HCT116 (cell line): Measurements from ENCODE around the gene SGK1. TPM values are rescaled to one million over a fixed set of nuclear protein-coding genes. Genes with fewer than 3 reads are reported as not detected.

Experiments
- ATAC-seq: fragments of 200-7000 bp; cut with Tn5 transposase; 2 replicates; pipeline ENCODE4 v1.9.1; 2020; ENCODE audit warnings: mild to moderate bottlenecking, moderate library complexity
- BruUV-seq: library from RNA; stranded (reverse); fragments of 400-500 nt; replicated peaks from 2 replicates; lab custom pipeline; 2021; lab: Mats Ljungman, UMichigan
- CTCF ChIA-PET: fragments of 300-600 bp; sonication (Branson Sonifier 250); formaldehyde crosslinking; loops from one replicate; lab custom pipeline; 2021; ENCODE audit warnings: antibody characterized with exemption; lab: Charles Lee
- POLR2A ChIA-PET: fragments of 300-600, 350-600 bp; sonication (Branson Sonifier 250); formaldehyde crosslinking; loops from one replicate; lab custom pipeline; 2021; ENCODE audit warnings: antibody characterized with exemption; lab: Charles Lee
- RAD21 ChIA-PET, 2 experiments: fragments of 300-600 bp; sonication (Branson Sonifier 250); formaldehyde crosslinking; loops; one replicate each; lab custom pipeline; 2023; ENCODE audit warnings: low total read pairs in 2 of 2; ENCODE audit not compliant: uncharacterized antibody in 2 of 2, unreplicated experiment in 2 of 2, low non-redundant PET in 1 of 2; lab: Charles Lee
- DNase-seq: peaks from one replicate; pipeline ENCODE4 v3.0.0-alpha.2; 2010; ENCODE audit warnings: low read depth, low spot score
- H2AFZ ChIP-seq: fragments of 200-600 bp; shearing (Covaris generic), sonication (generic); 2 replicates; pipeline ENCODE4 v1.6.1; 2017; ENCODE audit warnings: low read depth, mixed run types, mixed read lengths, antibody characterized with exemption, low read length; ENCODE audit not compliant: poor library complexity, severe bottlenecking
- H3K27ac ChIP-seq: 2 replicates; pipeline ENCODE4 v1.5.1; 2012; ENCODE audit warnings: low read depth, low read length
- H3K27me3 ChIP-seq: fragments of 200-600 bp; sonication (generic); 2 replicates; pipeline ENCODE4 v1.6.1; 2016; ENCODE audit warnings: mixed run types, low read length, mixed read lengths; ENCODE audit not compliant: insufficient read depth
- H3K36me3 ChIP-seq, 2 experiments: fragments of 200-500 bp in 1 of 2; fragments of 200-600 bp in 1 of 2; sonication (Bioruptor generic) in 1 of 2; sonication (generic) in 1 of 2; 2 replicates each; pipeline versions ENCODE4 v1.5.1 to v1.6.1; 2014 to 2016; ENCODE audit warnings: low read length in 2 of 2, inconsistent platforms in 1 of 2, mixed read lengths in 1 of 2, mixed run types in 1 of 2; ENCODE audit not compliant: insufficient read depth in 2 of 2, control insufficient read depth in 1 of 2
- H3K4me1 ChIP-seq, 2 experiments: fragments of 200-600 bp in 1 of 2; sonication (generic) in 1 of 2; 2 replicates each; pipeline versions ENCODE4 v1.5.1 to v1.6.1; 2012 to 2017; ENCODE audit warnings: low read length in 2 of 2, inconsistent platforms in 1 of 2, mild to moderate bottlenecking in 1 of 2, mixed read lengths in 1 of 2, mixed run types in 1 of 2, moderate library complexity in 1 of 2; ENCODE audit not compliant: insufficient read depth in 2 of 2, control insufficient read depth in 1 of 2
- H3K4me2 ChIP-seq: fragments of 200-600 bp; sonication (generic); 2 replicates; pipeline ENCODE4 v1.6.1; 2017; ENCODE audit warnings: mixed run types, low read length, mixed read lengths
- H3K4me3 ChIP-seq, 2 experiments: fragments of 200-600 bp in 1 of 2; sonication (generic) in 1 of 2; replicated peaks in 1 of 2; 2 replicates each; pipeline ENCODE4 v1.5.1; 2011 to 2016; ENCODE audit warnings: low read length in 2 of 2, control low read depth in 1 of 2, low read depth in 1 of 2, mild to moderate bottlenecking in 1 of 2, mixed read lengths in 1 of 2, mixed run types in 1 of 2
- H3K79me2 ChIP-seq: fragments of 200-600 bp; sonication (generic); 2 replicates; pipeline ENCODE4 v1.6.1; 2017; ENCODE audit warnings: mild to moderate bottlenecking, mixed run types, low read length, moderate library complexity, mixed read lengths; ENCODE audit not compliant: insufficient read depth
- H3K9ac ChIP-seq: fragments of 200-600 bp; sonication (generic); 2 replicates; pipeline ENCODE4 v1.6.1; 2016; ENCODE audit warnings: low read length, mixed read lengths
- H3K9me2 ChIP-seq: fragments of 200-600 bp; sonication (generic), shearing (Covaris generic); 2 replicates; pipeline ENCODE4 v1.6.1; 2017; ENCODE audit warnings: mixed run types, mild to moderate bottlenecking, moderate library complexity; ENCODE audit not compliant: insufficient read depth
- H3K9me3 ChIP-seq, 2 experiments: fragments of 200-500 bp in 1 of 2; fragments of 200-600 bp in 1 of 2; sonication (Bioruptor generic) in 1 of 2; sonication (generic) in 1 of 2; 2 replicates each; pipeline ENCODE4 v1.6.1; 2014 to 2017; ENCODE audit warnings: low read length in 2 of 2, mixed read lengths in 2 of 2, inconsistent platforms in 1 of 2, low read depth in 1 of 2, mild to moderate bottlenecking in 1 of 2, mixed run types in 1 of 2, moderate library complexity in 1 of 2; ENCODE audit not compliant: control insufficient read depth in 1 of 2, insufficient read depth in 1 of 2
- H4K20me1 ChIP-seq: fragments of 200-600 bp; sonication (generic), shearing (Covaris generic); 2 replicates; pipeline ENCODE4 v1.6.1; 2017; ENCODE audit warnings: mixed run types, mild to moderate bottlenecking, moderate library complexity; ENCODE audit not compliant: insufficient read depth
- EGR1 ChIP-seq: IDR thresholded peaks from 2 replicates; pipeline ENCODE4 v1.6.1; 2012; ENCODE audit warnings: low read depth
- ELF1 ChIP-seq: IDR thresholded peaks from 2 replicates; pipeline ENCODE4 v1.6.1; 2012; ENCODE audit warnings: low read depth, borderline replicate concordance
- EZH2phosphoT487 ChIP-seq: fragments of 200-600 bp; IDR thresholded peaks from 2 replicates; pipeline ENCODE4 v1.6.1; 2018; ENCODE audit warnings: antibody characterized with exemption, borderline replicate concordance
- JUND ChIP-seq: IDR thresholded peaks from 2 replicates; pipeline ENCODE4 v1.6.1; 2012
- POLR2A ChIP-seq: IDR thresholded peaks from 2 replicates; pipeline ENCODE4 v1.7.0; 2011; ENCODE audit warnings: borderline replicate concordance; ENCODE audit not compliant: insufficient read depth, insufficient read length; ENCODE audit errors: extremely low read depth
- POLR2AphosphoS5 ChIP-seq: IDR thresholded peaks from 2 replicates; pipeline ENCODE4 v1.6.1; 2011; ENCODE audit warnings: mild to moderate bottlenecking, low read depth, low read length, moderate library complexity
- REST ChIP-seq: IDR thresholded peaks from 2 replicates; pipeline ENCODE4 v1.6.1; 2012; ENCODE audit warnings: low read depth
- SP1 ChIP-seq: IDR thresholded peaks from 2 replicates; pipeline ENCODE4 v1.6.1; 2012; ENCODE audit warnings: low read depth
- SRF ChIP-seq: IDR thresholded peaks from 2 replicates; pipeline ENCODE4 v1.6.1; 2012; ENCODE audit warnings: low read depth
- TCF7L2 ChIP-seq: IDR thresholded peaks from 2 replicates; pipeline ENCODE4 v1.7.0; 2011; ENCODE audit warnings: borderline replicate concordance, inconsistent platforms; ENCODE audit not compliant: insufficient read depth, insufficient read length; ENCODE audit errors: extremely low read depth
- ZBTB33 ChIP-seq: IDR thresholded peaks from 2 replicates; pipeline ENCODE4 v1.6.1; 2011; ENCODE audit warnings: mild to moderate bottlenecking, low read length, moderate library complexity; ENCODE audit not compliant: insufficient replicate concordance; ENCODE audit errors: extremely low read depth
- ZFX ChIP-seq: fragments of 450-650 bp; IDR thresholded peaks from 2 replicates; pipeline ENCODE4 v1.6.1; 2017
- intact Hi-C: fragments of 100-400 bp; cut with micrococcal nuclease; formaldehyde crosslinking; loops from 2 replicates; pipeline ENCODE4 v1.10.0; 2022
- total RNA-seq: library from RNA; stranded (reverse); gene quantifications from one replicate; pipeline ENCODE4 v1.2.1, GENCODE V29; 2021; ENCODE audit not compliant: unreplicated experiment

SGK1 gene
- total RNA-seq, 1 experiment from 2014 or later: 4.5 TPM

GRCh38 chr6:134119486-134119885 is 198.4 kb downstream of the SGK1 start:
- intact Hi-C loops: no loop called here
- ATAC-seq: no peak
- Histone ChIP-seq H3K79me2 (no peaks in the 10 kb centered on the region), H3K27me3 (no peaks in the 10 kb centered on the region), H3K9me3 (no peaks in the 10 kb centered on the region), H3K9ac (no peak overlapping the region), H3K36me3 (no peaks in the 10 kb centered on the region), H3K4me3 (no peak overlapping the region), H4K20me1 (no peaks in the 10 kb centered on the region), H3K4me1 (peaks cover 0 to 7% of the 10 kb centered on the region in 2 experiments; a peak in 1 of 4 replicates), H2AFZ (no peak overlapping the region), H3K9me2 (no peaks in the 10 kb centered on the region), H3K4me2 (no peak overlapping the region), H3K27ac (no peak overlapping the region)
- no peak for DNase-seq
- no TSS peak for BruUV-seq
- ChIA-PET RAD21 (no interaction called here), POLR2A (no interaction called here), CTCF (no interaction called here)
- no peak for TF ChIP-seq SRF
- no peak for TF ChIP-seq SP1
- no peak for TF ChIP-seq JUND
- no peak for TF ChIP-seq POLR2A
- no peak for TF ChIP-seq ZFX
- no peak for TF ChIP-seq POLR2AphosphoS5
- TF ChIP-seq EGR1: no peak
- no peak for TF ChIP-seq REST
- TF ChIP-seq ZBTB33: no peak
- no peak for TF ChIP-seq ELF1
- no peak for TF ChIP-seq EZH2phosphoT487
- TF ChIP-seq TCF7L2: no peak
